ENCODE results near the gene CXCL17.

CXCL17 gene

GRCh38 chr19:42422901-42423461 lies 19.8 kb downstream of the CXCL17 start:
- DNase-seq = peak; percentile 61

GRCh38 chr19:42422092-42422900 lies 20.4 kb downstream of the CXCL17 start:
- no peak for DNase-seq

DNA sequence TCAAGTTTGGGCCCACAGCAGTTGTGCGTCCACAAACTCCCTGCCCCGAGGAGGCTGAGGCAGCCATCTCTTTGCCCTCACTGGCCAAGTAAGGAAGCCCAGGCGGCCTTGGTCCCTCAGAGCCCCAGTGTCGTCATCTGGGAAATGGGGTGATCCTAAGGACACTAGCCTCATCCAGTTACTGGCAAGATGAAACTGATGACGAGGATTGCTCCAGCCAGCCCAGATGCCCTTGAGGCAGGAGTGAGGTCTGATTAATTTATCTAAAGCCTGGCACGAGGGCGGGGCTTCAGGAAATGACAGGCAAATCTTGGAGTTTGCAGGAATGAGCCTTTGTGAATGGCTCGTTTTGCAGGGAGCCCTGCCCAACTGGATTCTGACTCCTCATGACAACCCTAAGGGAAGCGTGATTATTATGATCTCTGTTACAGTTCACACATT lies 21.1 kb downstream of the CXCL17 start:
- DNase-seq = no peak

DNA sequence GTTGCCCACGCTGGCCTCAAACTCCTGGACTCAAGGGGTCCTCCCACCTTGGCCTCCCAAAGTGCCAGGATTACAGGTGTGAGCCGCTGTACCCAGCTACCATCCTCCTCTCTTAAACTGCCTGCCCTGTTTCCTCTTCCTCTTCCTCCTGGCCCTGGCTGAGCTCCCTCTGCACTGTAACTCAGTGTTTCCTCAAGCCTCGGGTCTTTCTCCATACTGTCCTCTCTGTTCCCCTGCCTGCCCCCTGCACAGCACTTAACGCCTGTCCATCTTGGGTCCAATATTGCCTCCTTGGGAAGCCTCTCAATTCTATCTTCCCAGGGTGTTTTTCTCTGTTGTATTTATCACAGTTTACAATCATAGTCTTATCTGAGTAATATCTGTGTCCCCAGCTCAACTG lies 21.6 kb downstream of the CXCL17 start:
- DNase-seq = no peak

DNA sequence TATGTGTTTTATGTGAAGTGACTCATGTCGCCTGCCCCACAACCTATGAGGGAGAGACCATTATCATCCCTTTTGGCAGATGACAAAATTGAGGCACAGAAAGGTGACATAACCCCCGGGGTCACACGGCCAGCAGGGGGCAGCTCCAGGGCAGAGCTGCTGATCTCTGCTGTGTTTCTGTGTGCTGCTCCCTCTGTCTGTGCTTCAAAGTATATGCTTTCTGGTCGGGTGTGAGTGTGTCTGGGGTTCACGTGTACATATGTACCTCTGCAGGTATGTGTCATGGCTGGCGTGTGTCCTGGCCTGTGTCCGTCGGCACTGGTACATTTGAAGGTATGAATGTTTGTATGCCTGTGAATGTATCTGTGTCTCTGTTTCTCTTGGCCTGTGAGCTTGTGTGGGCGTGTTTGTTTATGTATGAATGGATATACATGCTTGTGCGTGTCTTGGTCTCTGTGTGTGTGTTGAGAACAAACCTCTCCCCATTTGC lies 22.6 kb downstream of the CXCL17 start:
- DNase-seq = peak; percentile 19

DNA sequence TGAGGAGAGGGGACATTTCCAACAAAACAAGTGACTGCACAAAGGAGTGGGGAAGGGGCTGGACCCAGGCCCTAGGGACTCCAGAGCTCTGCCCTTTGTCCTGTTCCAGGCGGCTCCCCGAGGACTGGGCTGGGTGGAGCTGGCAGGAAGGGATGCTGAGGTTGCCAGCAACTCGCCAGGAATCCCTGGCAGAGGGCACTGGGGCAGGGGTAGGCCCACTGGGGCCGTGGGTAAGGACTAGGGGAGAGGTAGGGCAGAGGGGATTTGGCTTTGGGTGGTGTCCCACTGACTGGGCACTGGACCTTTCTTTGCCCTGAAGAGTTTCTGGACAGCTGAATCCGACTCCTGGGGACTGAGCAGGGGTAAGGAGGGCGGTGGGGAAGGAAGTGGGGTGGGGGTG lies 23.4 kb downstream of the CXCL17 start:
- no peak for DNase-seq

DNA sequence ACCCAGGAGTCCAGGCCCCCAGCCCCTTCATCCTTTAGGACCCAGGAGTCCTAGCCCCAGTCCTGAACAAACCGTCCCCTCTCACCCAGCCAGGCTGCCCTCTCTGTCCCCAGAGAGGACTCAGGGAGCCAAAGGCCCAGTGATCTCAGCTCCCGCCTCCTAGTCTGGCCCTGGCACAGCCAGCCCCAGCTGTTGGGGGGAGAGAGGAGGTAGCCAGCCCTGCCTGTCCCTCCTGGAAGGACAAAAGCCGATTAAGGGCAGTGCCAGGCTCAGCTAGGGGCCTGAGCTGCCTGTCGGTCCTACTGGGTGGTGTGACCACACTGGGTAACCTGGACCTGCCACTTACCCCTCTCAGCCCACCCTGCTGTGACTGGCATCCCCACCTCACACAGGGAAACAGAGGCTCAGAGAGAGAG lies 30.1 kb downstream of the CXCL17 start:
- no peak for DNase-seq

- DNase-seq = no peak
Measured at GRCh38 chr19:42412227-42412626, 30.5 kb downstream of the CXCL17 start.

DNA sequence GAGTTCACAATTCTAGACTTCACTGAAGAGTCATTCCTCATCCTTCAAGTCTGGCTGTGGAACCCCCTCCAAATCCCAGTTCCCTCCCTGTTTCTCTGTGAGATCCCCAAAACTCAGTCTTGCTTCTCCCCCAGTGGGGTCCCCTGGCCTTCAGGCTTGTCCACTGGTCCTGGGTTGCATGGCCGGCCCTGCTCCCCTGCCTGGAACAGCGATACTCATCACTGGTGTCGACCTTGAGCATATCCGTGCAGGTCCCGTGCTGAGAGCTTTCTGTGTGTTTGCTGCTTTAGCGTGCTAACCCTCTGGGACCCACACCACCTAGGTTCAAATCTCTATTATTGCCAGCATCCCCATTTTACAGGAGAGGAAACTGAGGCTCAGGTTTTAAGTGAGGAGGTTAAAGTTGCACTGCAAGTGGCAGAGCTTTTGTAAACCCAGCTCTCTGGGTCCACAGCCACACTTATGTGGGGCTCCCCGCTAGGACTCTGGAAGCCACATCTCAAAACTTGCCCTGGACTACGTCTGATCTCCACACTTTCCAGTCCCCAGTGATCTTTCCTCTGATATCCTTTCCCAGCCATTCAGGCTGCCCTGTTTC lies 31.1 kb downstream of the CXCL17 start:
- no peak for DNase-seq

- no peak for DNase-seq
Measured at GRCh38 chr19:42410371-42410770, 32.4 kb downstream of the CXCL17 start.

DNA sequence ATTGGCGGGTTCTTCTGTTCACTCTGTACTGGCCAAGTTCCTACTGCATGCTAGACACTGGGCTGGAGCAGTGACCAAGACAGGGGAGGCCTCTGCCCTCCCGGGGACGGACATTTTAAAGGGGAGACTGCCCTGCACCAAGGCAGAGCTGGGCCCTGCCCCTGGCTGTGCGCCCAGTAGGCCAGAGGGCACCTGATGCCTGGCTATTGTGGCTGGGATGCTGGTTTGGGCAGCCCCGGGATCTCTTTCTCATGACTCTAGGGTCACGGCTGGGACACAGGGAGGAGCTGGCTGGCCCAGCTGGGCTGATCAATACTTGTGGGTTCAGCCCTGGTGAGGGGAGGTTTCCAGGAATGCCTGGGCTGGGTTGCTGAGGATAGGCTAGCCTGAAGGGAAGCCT lies 33.3 kb downstream of the CXCL17 start:
- DNase-seq = no peak

DNA sequence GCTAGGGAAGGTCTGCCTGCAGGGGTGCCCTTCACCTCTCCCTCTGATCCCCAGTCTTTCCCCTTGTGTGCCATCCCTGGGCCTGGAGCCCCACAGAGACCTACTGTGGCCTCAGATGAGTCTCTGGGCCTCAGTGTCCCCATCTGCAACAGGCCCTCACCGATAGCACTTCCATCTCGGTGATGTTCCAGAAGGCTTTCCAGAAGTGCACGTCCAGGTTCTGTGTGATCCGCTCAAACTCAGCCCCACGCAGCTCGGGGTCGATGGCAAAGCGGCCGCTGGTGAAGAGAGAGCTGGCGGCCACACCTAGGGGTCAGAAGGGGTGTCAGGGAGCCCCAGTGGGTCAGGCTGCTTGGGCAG lies 35.0 kb downstream of the CXCL17 start:
- no peak for DNase-seq

DNA sequence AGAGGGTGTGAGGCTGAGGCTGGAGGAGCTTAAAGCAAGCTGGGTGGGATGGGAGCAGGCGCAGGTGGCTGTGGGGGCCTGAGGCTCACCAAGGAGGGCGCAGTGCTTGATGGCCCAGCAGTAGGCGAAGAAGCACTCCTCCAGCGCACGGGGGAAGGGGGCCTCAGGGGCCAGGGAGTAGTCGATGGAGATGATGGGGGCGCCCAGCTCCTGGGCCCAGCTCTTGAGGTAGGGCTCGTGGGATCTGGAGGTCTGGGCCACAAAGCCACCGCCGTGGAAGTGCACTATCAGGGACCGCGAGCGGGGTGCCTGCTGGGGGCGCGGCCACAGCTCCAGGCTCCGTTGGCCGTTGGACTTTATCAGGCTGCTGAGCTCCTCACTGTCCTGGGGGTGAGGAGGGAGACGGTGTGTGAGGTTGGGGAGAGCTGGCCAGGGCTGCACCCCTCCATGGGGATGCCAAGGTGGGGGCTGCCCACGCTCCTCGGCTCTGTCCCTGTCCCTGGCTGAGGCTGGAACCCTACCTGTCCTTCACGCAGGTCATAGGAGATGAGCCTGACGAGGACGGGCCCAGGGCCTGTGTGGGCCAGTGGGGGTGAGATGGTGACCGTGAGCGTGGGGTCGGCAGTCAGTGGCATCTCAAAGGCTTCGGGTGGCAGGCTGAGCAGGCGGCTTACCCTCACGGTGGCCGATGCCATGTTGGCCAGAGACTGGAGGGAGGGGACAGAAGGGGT lies 35.5 kb downstream of the CXCL17 start:
- no peak for DNase-seq

DNA sequence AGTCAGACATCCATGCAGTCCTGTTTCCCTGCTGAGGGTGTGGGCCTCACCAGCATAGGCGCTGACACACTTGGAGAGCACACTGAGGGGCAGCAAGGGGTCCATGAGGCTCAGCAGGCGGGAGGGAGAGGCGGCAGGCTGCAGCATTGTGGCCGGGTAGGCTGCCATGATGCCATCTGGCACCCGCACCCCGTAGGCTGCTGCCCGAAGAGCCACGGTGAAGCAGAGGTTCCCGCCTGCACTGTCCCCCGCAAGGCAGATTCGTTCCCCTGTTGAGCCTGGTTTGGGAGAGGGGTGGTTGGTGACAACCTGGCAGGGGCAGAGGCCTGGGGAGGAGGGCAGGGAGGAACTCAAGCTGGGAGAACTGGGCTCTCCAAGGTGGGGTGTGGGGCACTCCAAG lies 36.6 kb downstream of the CXCL17 start:
- DNase-seq = no peak

DNA sequence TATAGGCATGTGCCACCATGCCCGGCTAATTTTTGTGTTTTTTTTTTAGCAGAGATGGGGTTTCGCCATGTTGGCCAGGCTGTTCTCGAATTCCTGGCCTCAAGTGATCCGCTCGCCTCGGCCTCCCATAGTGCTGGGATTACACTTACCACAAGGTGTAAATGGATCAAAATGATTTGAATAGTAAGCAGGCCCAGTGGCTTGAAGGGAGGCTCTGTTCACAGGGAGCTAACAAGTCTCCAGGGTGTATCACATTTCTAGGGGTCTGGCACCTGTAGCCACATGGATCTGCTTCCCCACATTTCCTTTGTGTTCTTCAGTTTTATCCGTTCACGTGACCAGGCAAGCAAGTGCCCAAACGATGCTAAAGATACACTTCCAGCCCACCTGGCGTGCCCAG lies 39.2 kb downstream of the CXCL17 start:
- no peak for DNase-seq

- no peak for DNase-seq
Measured at GRCh38 chr19:42402376-42403116, 40.2 kb downstream of the CXCL17 start.

GRCh38 chr19:42401365-42402303 lies 41.1 kb downstream of the CXCL17 start:
- DNase-seq = peak; percentile 72

DNA sequence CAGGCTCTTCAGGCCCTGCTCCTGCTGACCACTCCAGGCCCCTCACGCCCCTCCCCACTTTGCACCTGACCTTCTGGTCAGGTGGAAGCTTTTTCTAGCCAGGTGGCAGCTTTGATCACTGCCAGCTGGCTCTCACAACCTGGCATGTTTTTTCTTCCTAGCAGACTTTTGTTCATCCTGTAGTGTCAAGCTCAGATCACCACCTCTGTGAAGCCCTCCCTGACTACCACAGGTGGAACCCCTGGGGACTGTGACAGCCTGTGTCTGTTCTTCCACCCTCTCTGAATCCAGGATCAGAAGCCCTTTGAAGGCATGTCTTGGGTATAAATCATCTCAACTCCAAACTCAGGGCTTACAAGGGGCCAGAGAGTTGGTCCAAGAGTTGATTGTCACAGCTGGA lies 42.3 kb downstream of the CXCL17 start:
- DNase-seq = no peak

GRCh38 chr19:42397263-42398166 lies 45.2 kb downstream of the CXCL17 start:
- DNase-seq = no peak
